ENCODE measurements around the gene ATP5F1D.

Gene ATP5F1D

GRCh38 chr19:1284293-1284978 lies 42.9 kb downstream of the ATP5F1D start:
- no peak for DNase-seq

GRCh38 chr19:1284979-1285736 lies 43.6 kb downstream of the ATP5F1D start:
- no peak for DNase-seq

GRCh38 chr19:1285737-1286360 lies 44.3 kb downstream of the ATP5F1D start, which contains the start of gene EFNA2:
EFNA2 (plus strand) TSS chr19:1285873; CDS start chr19:1286169, 296 bp downstream.
- no peak for DNase-seq

GRCh38 chr19:1286487-1287353 lies 45.2 kb downstream of the ATP5F1D start:
- DNase-seq = no peak

- no peak for DNase-seq
Measured at GRCh38 chr19:1287354-1288225, 46.0 kb downstream of the ATP5F1D start.

- no peak for DNase-seq
Measured at GRCh38 chr19:1288226-1288612, 46.7 kb downstream of the ATP5F1D start.

GRCh38 chr19:1288833-1289685 lies 47.5 kb downstream of the ATP5F1D start:
- DNase-seq = no peak

GRCh38 chr19:1289686-1290025 lies 48.1 kb downstream of the ATP5F1D start:
- DNase-seq = no peak

- no peak for DNase-seq
Measured at GRCh38 chr19:1290196-1290702, 48.7 kb downstream of the ATP5F1D start.

- DNase-seq = no peak
Measured at GRCh38 chr19:1290703-1291651, 49.4 kb downstream of the ATP5F1D start.

GRCh38 chr19:1291761-1292418 lies 50.3 kb downstream of the ATP5F1D start:
- DNase-seq = no peak

- DNase-seq = no peak
Measured at GRCh38 chr19:1292419-1293151, 51.0 kb downstream of the ATP5F1D start.

GRCh38 chr19:1293782-1294604 lies 52.4 kb downstream of the ATP5F1D start:
- DNase-seq = no peak
